Cerebellar cortex (tissue), 1 donor: ENCODE measurements around the gene MELTF.
A peak's percentile ranks its signal among the peaks of the same experiment; 100 is the strongest.

Source experiments
- DNase-seq: peaks from one replicate; pipeline ENCODE4 v3.0.0-alpha.2; 2015; ENCODE audit warnings: low spot score

MELTF gene

GRCh38 chr3:197010556-197011351 lies 18.9 kb downstream of the MELTF start:
- peak; percentile 63 for DNase-seq

DNA sequence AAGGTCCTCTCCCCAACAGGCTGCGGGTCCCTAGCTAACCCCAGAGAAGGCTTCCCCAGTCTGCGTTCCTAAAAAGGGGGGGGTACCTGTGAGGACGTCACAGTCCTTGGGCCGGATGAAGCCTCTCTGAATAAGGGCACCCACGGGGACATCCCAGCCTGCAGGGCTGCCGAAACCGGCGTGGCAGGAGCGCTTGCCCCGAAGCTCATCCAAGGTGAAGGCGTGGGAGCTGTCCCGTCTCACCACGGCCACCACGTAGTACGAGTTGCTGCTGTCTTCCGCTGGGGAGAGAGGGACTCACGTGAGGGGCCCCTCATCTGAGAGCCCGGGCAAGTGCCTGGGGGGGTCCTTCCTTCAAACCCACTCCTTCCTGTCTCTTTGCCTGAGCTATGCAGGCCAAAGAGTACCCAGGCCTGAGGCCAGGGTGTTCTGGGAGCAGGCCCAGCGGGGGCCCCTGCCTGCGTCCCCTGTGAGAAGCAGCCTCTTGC lies 20.0 kb downstream of the MELTF start:
- DNase-seq, result no peak

DNA sequence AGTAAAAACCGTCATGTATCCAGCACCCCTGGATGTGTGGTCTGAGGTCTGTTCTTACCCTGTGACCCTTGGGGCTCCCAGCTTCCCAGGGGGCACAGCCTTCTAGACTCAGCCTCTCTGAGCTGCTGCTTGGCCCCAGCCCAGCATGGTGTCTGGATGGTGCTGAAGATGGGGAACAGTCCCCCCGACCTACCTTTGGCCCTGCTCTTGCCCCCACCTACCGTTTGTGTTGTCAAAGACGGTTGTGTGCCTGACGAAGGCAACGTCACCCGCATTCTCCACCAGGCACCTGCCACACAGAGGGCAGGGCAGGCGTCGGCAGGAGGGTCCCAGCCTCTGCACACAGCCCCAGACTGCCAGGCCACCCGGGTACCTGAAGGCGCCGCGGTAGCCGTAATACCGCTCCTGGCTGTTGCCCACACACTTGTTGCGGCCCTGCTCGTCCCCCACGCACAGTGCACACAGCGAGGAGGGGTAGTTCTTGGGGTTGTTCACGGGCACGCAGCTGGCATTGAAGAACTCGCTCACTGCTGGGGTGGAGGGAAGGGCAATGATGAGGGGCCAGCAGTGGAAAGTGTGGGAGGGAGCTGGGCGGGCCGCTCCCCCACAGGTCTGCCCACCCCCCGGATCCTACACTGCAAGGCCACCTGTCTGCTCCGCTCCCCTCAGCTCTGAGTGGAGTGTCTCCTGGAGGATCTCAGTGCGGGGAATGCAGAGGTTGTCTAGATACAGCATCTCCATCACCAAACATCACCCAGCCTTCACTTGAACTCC lies 21.0 kb downstream of the MELTF start:
- DNase-seq, result no peak

- no peak for DNase-seq
Measured at GRCh38 chr3:197007953-197008352, 21.7 kb downstream of the MELTF start.

GRCh38 chr3:197007296-197007940 lies 22.2 kb downstream of the MELTF start:
- DNase-seq, result no peak

DNA sequence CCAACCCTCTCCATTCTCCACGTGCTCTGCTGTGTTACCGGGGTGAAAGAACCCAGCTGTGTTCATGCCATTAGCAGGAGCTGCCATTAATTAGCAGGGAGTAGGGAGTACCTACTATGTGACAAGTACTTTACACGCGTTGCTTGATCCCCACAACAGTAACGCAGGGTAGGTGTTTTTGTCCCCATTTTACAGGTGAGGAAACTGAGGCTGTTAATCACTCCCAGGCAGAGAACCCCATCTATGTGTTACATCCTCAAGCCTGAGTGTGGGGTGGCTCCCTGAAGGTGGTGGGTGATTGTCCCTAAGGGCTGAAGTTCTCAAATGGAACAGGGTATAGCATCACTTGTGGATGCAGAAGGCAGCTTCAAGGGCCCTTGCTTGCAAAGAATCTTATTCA lies 22.8 kb downstream of the MELTF start:
- DNase-seq, result no peak

DNA sequence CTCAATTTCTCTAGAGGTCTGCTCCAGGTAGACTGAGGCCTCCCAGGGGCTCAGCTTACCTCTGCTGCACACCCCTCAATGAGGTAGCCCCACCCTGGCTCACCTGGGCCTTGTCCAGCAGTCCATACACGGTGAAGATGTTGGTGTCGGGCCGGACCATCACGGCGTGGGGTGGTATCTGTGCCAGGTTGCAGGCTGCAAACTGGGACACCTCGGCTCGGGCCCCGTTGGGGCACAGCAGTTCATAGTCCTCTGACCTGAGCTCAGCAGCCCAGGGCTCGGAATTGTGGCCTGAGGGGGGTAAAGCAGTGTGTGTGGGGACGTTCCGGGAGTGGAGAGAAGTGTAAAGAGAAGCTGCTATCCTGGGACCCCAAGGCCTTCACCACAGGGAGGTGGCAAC lies 23.2 kb downstream of the MELTF start:
- no peak for DNase-seq

DNA sequence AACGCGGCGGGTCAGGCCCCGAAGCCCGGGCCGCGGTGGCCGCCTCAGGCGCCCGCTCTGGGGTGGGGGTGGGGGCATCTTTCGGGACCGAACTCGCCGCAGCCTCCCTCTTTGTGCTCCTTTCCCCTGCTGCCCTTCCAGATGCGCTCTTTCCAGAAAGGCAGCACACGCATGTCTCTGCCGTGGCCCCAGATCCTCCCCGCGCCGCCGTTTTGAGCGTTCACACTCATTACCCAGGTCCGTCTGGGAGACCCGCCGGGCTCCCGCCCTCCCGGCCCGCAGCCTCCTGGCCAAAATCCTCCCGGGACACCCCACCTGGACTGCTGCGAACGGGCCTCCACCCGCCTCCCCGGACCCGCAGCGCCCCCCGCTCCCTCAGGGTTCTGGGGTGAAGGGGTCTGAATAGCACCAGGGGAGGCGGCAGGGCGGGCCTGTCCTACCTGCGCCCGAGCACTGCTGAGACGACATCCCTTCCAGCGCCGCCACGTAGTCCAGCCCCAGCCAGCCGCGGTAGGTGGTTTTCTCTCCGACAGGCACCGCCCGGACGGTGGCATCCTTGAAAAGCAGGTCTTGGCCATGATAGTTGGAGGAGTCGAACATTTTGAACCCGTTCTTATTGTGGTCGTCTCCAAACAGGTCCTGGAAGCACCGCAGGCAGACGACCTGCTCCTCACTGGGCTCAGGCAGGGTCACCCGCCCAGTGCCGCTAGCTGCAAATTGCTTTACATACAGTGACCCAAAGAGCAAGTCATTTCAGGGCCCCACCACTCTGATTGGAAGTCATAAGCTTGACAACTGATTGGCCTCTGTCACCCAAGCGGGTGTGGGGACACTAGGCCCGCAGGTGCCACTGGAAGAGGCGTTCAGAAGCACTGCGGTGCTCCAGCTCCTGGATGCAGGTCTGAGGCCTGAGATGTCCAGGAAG lies 25.9 kb downstream of the MELTF start:
- no peak for DNase-seq

GRCh38 chr3:197002701-197003454 lies 26.7 kb downstream of the MELTF start:
- DNase-seq, result peak; percentile 52

DNA sequence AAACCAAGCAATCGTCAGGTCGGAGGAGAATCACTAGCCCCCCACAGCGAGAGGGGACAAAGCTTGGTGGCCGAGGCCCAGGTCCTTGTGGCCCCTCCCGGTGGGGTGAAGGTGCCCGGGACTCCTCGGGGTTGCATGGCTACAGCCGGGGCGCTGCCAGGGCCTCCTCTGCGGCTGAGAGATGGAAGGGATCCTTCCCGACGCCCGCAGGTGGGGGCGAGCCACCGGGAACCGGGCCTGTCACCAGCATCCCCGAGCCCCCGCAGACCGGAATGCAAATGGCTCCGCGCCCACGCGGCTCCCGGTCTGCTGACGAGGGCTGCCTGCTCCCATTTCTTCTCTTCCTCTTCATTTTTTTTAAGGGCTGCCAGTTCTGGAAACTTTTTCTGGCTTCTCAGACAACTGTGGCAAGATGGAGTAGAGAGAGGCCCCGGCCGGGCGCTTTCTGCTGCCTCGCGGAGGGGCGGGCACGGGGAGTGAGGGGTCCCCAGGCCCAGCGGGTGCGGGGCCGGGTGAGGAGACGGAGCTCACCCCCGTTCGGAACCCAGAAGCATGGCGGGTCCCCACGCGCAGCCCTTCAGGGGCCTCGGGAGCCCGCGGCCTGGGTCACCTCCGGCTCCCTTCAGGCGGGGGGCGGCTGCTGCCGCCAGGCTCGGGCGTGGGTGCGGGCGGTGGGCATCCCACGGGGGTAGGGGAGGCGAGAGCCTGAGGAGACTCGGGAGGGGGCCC lies 27.5 kb downstream of the MELTF start:
- DNase-seq, result no peak

DNA sequence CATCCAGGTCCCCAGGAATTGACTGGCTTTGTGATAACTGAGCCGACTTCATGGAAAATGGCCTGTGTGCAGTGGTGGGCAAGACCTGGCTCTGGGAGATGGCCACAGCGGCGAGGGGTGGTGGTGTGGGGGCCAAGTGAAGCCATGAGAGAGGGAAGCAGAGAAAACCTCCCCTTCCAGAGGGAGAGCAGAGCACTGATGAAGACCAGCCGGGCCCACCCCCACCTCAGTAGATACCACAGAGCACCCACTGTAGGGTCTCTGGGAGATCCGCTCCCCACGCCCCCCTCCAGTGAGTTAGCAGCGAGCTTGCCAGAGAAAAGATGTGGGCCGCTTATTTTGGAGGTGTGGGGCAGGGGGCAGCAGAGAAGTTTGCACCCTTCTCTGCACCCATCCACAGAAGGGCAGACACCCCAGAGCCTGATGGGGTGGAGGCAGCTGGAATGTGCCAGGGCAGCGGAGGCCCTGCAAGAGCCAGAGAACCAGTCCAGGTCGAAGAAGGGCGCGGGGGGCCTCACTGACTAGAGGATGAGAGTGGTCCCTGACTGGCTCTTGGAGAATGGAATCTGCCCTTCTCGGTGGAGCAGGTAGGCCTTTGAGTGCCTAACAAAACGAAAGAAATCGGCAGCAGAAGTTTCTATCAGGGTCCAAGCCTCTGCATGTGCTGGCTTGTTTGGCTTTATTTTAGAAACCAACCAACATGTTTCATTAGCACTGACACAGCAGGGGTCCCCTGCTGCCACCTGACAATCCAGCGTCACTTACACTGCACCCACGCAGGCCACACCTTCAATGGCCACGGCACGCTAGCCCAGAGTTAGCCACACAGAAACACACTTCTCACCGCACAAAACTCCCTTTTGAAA lies 28.3 kb downstream of the MELTF start:
- DNase-seq, result peak; percentile 70

- DNase-seq, result no peak
Measured at GRCh38 chr3:197000211-197000610, 29.4 kb downstream of the MELTF start.

- no peak for DNase-seq
Measured at GRCh38 chr3:196998966-196999760, 30.5 kb downstream of the MELTF start.

DNA sequence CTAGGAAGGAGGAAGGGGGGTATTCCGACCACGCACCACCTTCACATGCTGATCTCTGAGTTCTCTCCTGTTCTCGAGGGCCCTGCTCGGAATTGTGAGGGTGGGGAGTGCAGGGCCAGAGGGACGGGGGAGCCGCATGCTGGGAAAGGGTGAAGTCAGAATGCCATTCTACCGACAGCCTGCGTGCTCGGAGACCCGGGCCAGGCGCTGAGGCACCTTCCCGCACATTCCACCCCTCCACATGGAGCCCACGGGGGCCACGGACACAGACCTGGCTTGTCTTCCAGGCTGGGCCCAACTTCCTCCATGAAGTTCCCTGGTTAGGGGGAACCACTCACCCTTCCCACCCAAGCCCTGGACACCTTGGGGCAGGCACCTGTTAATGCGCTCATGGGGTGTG lies 32.3 kb downstream of the MELTF start:
- no peak for DNase-seq

GRCh38 chr3:196996454-196997265 lies 33.0 kb downstream of the MELTF start:
- DNase-seq, result no peak

DNA sequence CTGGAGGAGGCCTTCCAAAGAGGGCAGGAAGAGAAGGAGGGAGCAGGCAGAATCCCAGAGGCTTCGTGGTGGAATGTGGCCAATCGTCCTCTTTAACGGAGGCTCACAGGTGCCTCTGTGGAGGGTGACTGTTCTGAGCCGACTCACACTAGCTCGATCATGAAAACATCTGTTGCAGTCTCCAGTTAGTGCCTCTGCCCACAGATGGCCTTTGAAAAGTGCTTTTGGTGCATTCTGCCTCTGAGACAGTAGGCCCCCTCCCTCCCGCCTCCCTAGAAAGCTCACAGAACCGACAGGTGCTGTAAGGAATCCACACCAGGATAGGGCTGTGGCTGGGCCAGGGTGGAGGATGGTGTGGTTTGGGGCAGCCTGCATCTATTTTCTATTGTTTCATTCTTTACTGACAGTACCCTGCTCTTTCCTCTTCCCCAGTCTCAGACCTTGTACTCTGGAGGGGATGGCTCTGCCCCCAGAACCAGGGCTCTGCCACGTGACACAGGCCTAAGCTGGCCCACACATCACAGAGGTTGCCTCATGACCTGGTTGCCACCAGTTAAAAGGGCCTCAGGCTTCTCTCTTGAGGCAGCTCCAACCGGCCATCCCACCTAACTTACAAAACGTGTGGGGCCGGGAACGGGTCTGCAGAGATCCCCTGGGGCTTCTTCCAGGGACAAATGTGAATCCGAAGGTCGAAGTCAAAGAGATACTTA lies 33.8 kb downstream of the MELTF start:
- DNase-seq, result peak; percentile 50

DNA sequence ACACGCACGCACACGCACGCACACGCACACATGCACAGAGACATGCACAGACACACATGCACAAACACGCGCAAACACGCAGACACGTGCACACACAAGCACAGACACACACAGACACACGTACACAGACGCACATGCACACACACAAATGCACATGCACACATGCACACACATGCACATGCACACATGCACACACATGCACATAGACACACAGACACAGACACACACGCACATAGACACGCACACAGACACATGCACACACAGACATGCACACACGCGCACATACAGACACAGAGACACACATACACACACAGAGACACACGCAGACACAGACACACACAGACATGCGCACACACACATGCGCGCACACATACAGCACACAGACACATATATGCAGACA lies 34.6 kb downstream of the MELTF start:
- DNase-seq, result no peak
